ENCODE measurements around the gene DNAJC11. TPM values are rescaled to one million over a fixed set of nuclear protein-coding genes. Genes with fewer than 3 reads are reported as not detected.
"Not testable (repeated sequence)": the region's sequence is repeated elsewhere in the genome, so short reads cannot be mapped to it uniquely, and the experiment has no call there.

Gene DNAJC11
- total RNA-seq, 1 donor: 38.9 TPM

DNA sequence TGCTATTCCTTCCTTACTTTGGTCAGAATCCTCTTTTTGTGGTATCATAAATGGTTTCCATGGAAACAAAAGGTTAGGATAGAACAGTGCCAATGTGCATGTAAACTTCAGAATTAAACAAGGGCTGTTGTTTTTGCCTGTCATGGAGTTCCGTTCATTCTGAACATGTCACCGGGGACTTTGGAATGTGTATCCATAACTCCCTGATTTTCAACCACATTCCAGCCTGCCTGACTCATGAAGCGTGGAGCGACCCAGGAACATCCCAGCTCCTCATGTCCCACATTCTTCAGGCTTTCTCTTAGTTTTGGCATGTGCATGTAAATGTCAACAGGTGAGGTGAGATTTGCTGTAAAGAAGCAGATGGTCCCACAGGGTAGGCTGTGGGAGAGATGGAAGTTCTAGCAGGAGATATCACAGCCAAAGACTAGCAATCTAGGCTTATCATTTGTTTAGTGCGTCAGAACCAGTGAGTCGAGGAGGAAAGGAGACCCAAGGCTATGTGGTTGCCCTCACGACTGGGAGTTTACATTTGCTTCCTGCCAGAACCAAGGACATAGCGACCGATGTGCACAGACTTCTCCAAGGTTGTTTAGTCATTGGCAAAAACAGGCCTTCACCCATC is 23.0 kb upstream of the DNAJC11 start:
- TF ChIP-seq, protein P1, sequence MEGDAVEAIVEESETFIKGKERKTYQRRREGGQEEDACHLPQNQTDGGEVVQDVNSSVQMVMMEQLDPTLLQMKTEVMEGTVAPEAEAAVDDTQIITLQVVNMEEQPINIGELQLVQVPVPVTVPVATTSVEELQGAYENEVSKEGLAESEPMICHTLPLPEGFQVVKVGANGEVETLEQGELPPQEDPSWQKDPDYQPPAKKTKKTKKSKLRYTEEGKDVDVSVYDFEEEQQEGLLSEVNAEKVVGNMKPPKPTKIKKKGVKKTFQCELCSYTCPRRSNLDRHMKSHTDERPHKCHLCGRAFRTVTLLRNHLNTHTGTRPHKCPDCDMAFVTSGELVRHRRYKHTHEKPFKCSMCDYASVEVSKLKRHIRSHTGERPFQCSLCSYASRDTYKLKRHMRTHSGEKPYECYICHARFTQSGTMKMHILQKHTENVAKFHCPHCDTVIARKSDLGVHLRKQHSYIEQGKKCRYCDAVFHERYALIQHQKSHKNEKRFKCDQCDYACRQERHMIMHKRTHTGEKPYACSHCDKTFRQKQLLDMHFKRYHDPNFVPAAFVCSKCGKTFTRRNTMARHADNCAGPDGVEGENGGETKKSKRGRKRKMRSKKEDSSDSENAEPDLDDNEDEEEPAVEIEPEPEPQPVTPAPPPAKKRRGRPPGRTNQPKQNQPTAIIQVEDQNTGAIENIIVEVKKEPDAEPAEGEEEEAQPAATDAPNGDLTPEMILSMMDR (IDR thresholded peaks at IDR 0.05; ENCODE audit: insufficient read depth, low read depth, low read length): no peak
- H3K4me3 ChIP-seq (ENCODE audit: low read depth, low read length): no peak overlapping the region
- peak; percentile 64 for DNase-seq (ENCODE audit: low read depth)

DNA sequence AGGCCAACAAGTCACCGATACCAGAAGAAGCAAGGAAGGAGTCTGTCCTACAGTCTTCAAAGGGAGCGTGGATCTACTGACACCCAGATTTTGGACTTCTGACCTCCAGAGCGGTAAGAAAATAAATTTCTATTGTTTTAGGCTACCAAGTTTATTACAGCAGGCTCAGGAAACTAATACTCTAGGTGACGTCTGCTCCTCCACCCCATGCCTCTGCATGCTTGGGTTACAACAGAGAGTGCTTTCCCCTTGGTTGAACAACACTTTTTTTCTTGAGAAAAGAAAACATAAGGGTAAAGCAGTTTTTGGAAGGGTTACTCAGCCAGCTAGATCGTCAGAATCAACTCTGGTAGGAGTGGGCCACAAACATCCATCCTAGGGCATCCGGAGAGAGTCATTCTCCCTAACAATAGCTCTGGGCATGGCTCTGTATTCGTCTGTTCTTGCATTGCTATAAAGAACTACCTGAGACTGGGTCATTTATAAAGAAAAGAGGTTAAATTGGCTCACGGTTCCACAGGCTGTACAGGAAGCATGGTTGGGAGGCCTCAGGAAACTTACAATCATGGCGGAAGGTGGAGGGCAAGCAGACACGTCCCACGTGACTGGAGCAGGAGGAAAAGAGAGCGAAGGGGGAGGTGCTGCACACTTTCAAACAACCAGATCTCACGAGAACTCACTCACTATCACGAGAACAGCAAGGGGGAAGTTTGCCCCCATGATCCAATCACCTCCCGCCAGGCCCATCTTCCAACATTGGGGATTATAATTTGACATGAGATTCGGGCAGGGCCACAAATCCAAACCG is 22.2 kb upstream of the DNAJC11 start:
- no peak for DNase-seq (ENCODE audit: low read depth)
- no peak overlapping the region for H3K4me3 ChIP-seq (ENCODE audit: low read depth, low read length)
- TF ChIP-seq, protein P1 (IDR thresholded peaks at IDR 0.05; ENCODE audit: insufficient read depth, low read depth, low read length): no peak

DNA sequence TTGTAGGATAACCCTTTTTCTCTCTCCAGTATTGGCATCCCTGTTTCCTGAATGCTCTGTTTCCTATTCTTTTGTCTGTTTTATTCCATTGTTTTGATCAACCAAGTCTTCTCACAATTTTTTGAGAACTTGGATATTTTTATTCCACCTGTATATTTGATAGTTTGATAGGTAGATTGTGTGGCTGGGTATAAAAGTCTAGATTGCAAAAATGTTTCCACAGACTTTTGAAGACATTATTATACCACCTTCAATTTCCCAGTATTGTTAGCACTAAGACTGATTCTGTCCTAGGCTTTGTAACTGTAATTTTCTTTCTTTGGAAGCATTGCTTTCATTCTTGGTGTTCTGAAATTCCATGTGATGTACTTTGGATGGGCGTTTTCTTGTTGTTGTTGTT is 9.6 kb upstream of the DNAJC11 start:
- no peak for DNase-seq (ENCODE audit: low read depth)
- no peak overlapping the region for H3K4me3 ChIP-seq (ENCODE audit: low read depth, low read length)
- TF ChIP-seq, protein P1 (IDR thresholded peaks at IDR 0.05; ENCODE audit: insufficient read depth, low read depth, low read length): no peak

DNA sequence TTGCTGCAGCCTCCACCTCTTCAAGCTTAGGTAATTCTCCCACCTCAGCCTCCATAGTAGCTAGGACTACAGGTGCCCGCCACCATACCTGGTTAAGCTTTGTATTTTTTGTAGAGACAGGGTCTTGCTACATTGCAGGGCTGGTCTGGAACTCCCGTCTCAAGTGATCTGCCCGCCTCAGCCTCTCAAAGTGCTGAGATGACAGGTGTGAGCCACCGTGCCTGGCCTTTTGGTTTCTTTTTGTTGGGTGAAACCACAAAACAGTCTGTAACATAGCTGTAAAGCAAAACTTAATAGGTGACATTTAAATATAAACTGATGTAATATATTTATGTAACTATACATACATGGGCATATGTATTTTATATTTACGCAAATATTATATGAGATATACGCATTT is 3.1 kb upstream of the DNAJC11 start:
- TF ChIP-seq, protein P1 (IDR thresholded peaks at IDR 0.05; ENCODE audit: insufficient read depth, low read depth, low read length): no peak
- no peak overlapping the region for H3K4me3 ChIP-seq (ENCODE audit: low read depth, low read length)
- DNase-seq (ENCODE audit: low read depth): no peak

DNA sequence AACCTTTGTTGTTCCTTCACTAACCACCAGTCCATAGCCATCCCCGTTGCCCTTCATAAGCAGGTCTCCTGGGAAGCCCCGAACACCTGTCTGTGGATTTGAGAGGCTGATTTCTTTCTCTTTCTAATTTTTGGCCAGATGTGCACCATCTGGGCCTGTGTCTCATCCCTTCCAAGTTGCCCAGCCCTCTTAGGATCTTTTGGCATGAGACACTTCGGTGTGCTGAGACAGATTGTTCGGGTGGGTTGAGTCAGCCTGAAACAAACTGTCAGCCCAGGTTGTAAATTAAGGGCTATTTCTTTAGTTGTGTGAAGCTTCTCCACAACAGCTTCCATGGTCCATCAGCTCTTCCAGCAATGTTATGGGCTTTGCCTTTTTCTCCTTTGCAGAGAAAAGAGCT is 1.4 kb upstream of the DNAJC11 start:
- no peak for DNase-seq (ENCODE audit: low read depth)
- H3K4me3 ChIP-seq (ENCODE audit: low read depth, low read length): no peak overlapping the region
- TF ChIP-seq, protein P1 (IDR thresholded peaks at IDR 0.05; ENCODE audit: insufficient read depth, low read depth, low read length): no peak

DNA sequence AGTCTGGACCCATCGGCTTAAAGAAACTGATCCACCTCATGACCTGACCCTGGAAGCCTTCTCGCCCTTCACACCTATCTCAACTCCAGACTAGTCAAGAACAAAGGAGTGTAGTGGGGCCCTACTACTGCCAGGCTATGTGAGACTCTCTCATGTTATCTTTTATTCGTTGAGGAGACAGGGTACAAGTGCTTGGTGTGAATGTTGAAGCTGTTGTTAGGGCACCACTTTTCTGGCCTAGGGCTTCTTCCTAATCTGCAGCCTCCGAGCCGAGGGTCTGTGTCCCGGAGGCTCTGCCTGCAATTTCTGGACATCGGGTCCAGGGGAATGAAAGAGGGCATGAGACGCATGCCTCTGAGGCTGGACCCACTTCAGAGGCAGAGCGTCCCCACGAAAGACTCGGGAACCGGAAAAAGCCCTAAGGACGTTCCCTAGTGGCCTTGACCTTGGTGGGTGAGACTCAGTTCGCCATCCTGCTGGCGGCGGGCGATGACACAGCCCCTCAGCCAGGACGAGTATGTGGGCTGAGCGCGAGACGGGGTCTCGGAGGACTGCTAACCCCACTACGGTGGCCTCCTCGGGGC is 671 bp downstream of the DNAJC11 start:
- DNase-seq (ENCODE audit: low read depth): no peak
- TF ChIP-seq, protein P1 (IDR thresholded peaks at IDR 0.05; ENCODE audit: insufficient read depth, low read depth, low read length): no peak
- H3K4me3 ChIP-seq (ENCODE audit: low read depth, low read length): peak overlapping the region; percentile 96

DNA sequence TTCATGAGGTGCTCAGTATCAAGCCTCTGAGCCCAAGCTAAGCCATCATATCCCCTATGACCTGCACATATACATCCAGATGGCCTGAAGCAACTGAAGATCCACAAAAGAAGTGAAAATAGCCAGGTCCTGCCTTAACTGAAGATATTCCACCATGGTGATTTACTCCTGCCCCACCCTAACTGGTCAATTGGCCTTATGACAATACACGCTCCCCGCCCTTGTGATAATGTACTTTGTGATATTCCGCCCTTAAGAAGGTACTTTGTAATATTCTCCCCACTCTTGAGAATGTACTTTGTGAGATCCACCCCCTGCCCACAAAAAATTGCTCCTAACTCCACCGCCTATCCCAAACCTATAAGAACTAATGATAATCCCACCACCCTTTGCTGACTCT is 1.7 kb downstream of the DNAJC11 start:
- not testable (repeated sequence) for DNase-seq (ENCODE audit: low read depth); H3K4me3 ChIP-seq (ENCODE audit: low read depth, low read length)
